AG04449 (cell line): Measurements from ENCODE around the gene PRKCZ.

Source experiments
- CTCF ChIA-PET: fragments of 350-600 bp; formaldehyde crosslinking; extraction: SDS; loops from one replicate; lab custom pipeline; 2021; ENCODE audit warnings: antibody characterized with exemption; lab: Yijun Ruan, JAX
- POLR2A ChIA-PET: fragments of 400-600, 350-600 bp; formaldehyde crosslinking; extraction: SDS; loops from one replicate; lab custom pipeline; 2020; ENCODE audit warnings: antibody characterized with exemption, inconsistent platforms; lab: Yijun Ruan, JAX
- DNase-seq: peaks from one replicate; pipeline ENCODE4 v3.0.0-alpha.2; 2010; ENCODE audit warnings: low read depth, low spot score
- H3K4me3 ChIP-seq: 2 replicates; pipeline ENCODE4 v1.5.1; 2011; ENCODE audit warnings: low read depth, mild to moderate bottlenecking, control low read depth, low read length
- CTCF ChIP-seq: IDR thresholded peaks from one replicate; pipeline ENCODE4 v1.5.1; 2011; ENCODE audit warnings: mild to moderate bottlenecking, moderate library complexity, low read length, control low read depth, inconsistent platforms; ENCODE audit not compliant: insufficient read depth; ENCODE audit errors: missing control alignments

The PRKCZ gene

GRCh38 chr1:2233997-2234761 is 184.0 kb downstream of the PRKCZ start:
- H3K4me3 ChIP-seq = peak overlapping the region; percentile 83
- ChIA-PET POLR2A (interaction anchor here (0.8 to 1.5 kb wide), 2 partner anchors 26 to 29 kb away, joined by 3 read pairs; no protein-coding TSS in a partner anchor), CTCF (interaction anchor here (0.8 to 6.8 kb wide), 9 partner anchors 9 to 156 kb away, joined by 3 to 41 read pairs (median 4); partner anchors contain the start of gene FAAP20)
- no peak for TF ChIP-seq CTCF
- no peak for DNase-seq

- CTCF ChIA-PET = interaction anchor here (1.4 to 2.6 kb wide), 6 partner anchors 10 to 147 kb away, joined by 3 to 27 read pairs (median 4); partner anchors contain the start of gene FAAP20
- no peak for DNase-seq
- POLR2A ChIA-PET = interaction anchor here (0.7 to 1.5 kb wide), 2 partner anchors 19 to 30 kb away, joined by 3 to 4 read pairs; no protein-coding TSS in a partner anchor
- TF ChIP-seq CTCF = no peak
- peak overlapping the region; percentile 18; the same call in 1 of the 2 replicates for H3K4me3 ChIP-seq
These were observed 184.5 kb downstream of the PRKCZ start for GRCh38 chr1:2234762-2235113.
